ENCODE measurements around the gene WNT9A. TPM values are rescaled to one million over a fixed set of nuclear protein-coding genes. Genes with fewer than 3 reads are reported as not detected.

Gene WNT9A
- total and polyA plus RNA-seq, 7 donors: 7.6 to 49.7 (median 22.0) TPM

DNA sequence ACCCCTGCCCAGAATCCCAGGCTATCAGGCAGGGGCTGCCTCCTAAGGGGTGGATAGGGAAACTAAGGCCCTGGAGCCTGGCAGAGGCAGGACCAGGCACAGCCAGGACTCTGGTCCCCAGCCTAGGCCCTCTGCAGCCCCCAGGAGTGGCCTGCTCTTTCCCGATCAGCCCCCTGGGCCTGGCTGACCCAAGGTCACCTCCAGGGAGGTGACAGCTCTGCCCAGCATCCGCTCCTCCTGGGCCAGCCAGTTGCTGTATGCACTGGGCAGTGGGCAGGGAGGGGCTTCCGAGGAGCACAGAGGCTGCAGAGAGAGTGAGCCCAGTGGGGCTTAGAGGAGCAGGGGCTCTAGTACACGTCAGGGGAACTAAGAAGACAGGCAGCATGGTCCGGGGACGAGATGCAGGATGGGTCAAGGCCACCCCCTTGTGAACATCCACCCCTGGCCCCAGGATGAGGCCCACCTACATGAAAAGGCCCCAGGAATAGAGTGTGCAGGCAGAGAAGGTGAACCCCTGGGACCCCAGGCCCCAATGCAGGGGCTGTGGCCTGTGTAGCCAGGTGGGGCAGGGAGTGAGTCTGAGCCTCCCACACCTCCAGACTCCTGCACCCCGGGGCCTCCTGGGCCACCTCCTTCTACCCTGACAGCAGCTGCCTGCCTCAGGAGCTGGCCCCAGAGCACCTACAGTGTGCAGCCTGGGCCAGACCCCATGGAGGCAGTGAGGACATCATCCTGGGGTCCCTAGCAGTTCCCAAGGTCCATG, 32.8 kb downstream of the WNT9A start:
- DNase-seq (peak in 1 of 2 donors; percentile 44), ATAC-seq (peak in 1 of 4 donors; percentile 11)
- no peaks in the 10 kb centered on the region for H3K9me3 ChIP-seq
- TF ChIP-seq, protein P1, sequence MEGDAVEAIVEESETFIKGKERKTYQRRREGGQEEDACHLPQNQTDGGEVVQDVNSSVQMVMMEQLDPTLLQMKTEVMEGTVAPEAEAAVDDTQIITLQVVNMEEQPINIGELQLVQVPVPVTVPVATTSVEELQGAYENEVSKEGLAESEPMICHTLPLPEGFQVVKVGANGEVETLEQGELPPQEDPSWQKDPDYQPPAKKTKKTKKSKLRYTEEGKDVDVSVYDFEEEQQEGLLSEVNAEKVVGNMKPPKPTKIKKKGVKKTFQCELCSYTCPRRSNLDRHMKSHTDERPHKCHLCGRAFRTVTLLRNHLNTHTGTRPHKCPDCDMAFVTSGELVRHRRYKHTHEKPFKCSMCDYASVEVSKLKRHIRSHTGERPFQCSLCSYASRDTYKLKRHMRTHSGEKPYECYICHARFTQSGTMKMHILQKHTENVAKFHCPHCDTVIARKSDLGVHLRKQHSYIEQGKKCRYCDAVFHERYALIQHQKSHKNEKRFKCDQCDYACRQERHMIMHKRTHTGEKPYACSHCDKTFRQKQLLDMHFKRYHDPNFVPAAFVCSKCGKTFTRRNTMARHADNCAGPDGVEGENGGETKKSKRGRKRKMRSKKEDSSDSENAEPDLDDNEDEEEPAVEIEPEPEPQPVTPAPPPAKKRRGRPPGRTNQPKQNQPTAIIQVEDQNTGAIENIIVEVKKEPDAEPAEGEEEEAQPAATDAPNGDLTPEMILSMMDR (IDR thresholded peaks at IDR 0.05): no peak
- no peak overlapping the region for H3K4me3 ChIP-seq
- H3K27me3 ChIP-seq (ENCODE audit: insufficient read depth in 3 of 3, low read length in 2 of 3): no peaks in the 10 kb centered on the region
- H3K4me1 ChIP-seq: no peaks in the 10 kb centered on the region
- H3K36me3 ChIP-seq (ENCODE audit: insufficient read depth in 1 of 2, low read depth in 1 of 2): peaks cover 0 to 2% of the 10 kb centered on the region in 2 donors
- 77 to 81% (median 80%) methylated on average over 6 to 7 of the region's 7 CpGs for WGBS, 3 donors
- intact Hi-C loops (cut with DNase I): no loop called here
- H3K27ac ChIP-seq: no peak overlapping the region

DNA sequence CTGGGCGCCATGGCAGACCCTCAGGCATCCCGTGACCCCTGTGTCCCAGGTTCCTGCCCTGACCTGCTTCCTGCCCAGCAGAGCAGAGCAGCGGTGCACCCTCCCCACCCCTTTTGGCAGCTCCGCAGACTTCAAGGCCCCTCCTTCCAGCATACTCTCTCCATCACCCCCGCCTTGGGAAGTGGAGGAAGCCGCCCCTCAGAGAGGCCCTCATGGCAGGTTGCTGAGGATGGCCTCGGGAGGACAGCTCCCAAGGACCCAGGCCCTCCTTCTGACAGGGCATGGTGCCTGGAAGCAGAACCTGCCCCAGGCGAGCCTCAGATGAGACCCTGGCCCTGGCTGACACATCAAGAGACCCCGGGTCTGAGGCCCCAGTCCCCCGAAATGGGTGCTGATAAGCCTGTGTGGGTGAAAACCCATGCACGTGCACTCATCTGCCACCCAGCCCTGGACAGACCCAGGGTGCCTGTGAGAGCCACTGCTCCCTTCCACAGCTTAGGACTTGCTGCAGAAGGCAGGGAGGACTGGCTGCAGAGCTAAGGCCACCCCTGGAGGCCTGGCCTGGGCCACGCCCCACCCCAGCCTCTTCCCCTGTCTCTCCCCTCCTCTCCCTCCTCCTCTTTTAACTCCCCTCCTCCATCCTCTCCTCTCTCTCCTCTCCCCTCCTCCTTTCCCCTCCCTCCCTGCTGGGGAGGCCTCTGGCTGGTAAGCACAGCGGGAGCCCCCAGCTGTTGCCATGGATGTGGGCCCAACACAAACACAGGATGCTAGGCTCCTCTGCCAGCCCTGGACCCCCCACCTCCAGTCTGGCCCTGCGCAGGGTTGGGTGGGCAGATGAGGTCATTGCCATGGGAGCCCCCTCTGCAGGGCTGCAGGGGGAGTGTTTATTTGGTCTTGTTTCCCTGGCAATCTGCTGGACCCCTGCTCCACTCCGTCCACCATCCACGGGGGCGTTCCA, 33.7 kb downstream of the WNT9A start:
- DNase-seq (no peak), ATAC-seq (no peak)
- TF ChIP-seq, protein P1 (IDR thresholded peaks at IDR 0.05): no peak
- Histone ChIP-seq H3K4me1 (no peaks in the 10 kb centered on the region), H3K27me3 (ENCODE audit: insufficient read depth in 3 of 3, low read length in 2 of 3) (no peaks in the 10 kb centered on the region), H3K9me3 (no peaks in the 10 kb centered on the region), H3K4me3 (no peak overlapping the region), H3K36me3 (ENCODE audit: insufficient read depth in 1 of 2, low read depth in 1 of 2) (no peaks in the 10 kb centered on the region), H3K27ac (no peak overlapping the region)
- 75 to 77% (median 76%) methylated on average over 16 to 17 of the region's 17 CpGs for WGBS, 3 donors
- intact Hi-C loops (cut with DNase I): no loop called here

DNA sequence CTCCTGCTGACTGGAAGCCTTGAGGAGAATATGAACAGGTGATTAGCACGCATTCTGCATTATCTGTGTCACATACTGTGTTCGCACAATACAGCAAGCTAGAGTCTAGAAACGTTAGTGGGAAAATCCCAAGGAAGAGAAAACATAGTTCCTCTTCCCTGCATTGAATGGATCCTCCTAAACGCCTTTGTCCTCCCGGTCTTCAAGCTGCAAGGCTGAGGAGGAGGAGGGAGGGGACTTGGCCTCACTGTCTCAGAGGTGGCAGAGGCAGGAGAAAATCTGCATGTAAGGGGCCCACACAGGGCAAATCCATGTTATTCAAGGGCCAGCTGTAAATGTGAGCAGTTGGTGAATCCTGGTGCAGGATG, 34.4 kb downstream of the WNT9A start:
- DNase-seq: no peak
- intact Hi-C loops (cut with DNase I): no loop called here

DNA sequence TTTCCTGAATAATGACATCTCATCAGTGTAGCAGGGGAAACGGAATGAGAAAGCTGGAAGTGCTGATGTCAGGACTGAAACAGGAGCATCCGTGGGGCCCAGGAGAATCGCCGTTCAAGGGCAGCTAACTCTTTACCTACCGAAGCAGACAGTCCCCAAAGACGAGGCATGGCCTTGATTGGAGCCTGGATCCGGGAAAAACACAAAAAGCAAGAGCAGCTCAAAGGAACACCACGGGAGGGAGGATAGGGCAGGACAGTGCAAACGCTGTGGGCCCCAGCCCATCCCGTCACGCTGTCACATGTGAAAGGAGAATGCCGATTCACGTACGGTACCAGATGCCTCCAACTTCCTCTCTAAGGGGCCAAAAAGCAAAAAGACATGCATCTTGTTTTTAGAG, 34.9 kb downstream of the WNT9A start:
- H3K27ac ChIP-seq: no peak overlapping the region
- ATAC-seq: no peak
- H3K9me3 ChIP-seq: no peaks in the 10 kb centered on the region
- no peaks in the 10 kb centered on the region for H3K27me3 ChIP-seq (ENCODE audit: insufficient read depth in 3 of 3, low read length in 2 of 3)
- TF ChIP-seq, protein P1 (IDR thresholded peaks at IDR 0.05): no peak
- no peaks in the 10 kb centered on the region for H3K4me1 ChIP-seq
- no peaks in the 10 kb centered on the region for H3K36me3 ChIP-seq (ENCODE audit: insufficient read depth in 1 of 2, low read depth in 1 of 2)
- no peak for DNase-seq
- H3K4me3 ChIP-seq: no peak overlapping the region
- intact Hi-C loops (cut with DNase I): no loop called here
- 47 to 60% (median 53%) methylated on average over 14 of the region's 14 CpGs for WGBS, 3 donors

More for the DNA sequence above, 34.4 kb downstream of the WNT9A start:
- Histone ChIP-seq H3K27me3 (ENCODE audit: insufficient read depth in 3 of 3, low read length in 2 of 3) (no peaks in the 10 kb centered on the region), H3K36me3 (ENCODE audit: insufficient read depth in 1 of 2, low read depth in 1 of 2) (no peaks in the 10 kb centered on the region), H3K4me3 (no peak overlapping the region), H3K9me3 (no peaks in the 10 kb centered on the region), H3K27ac (no peak overlapping the region), H3K4me1 (no peaks in the 10 kb centered on the region)
- ATAC-seq: no peak
- 43 to 59% (median 58%) methylated on average over 5 of the region's 5 CpGs for WGBS, 3 donors
- TF ChIP-seq, protein P1 (IDR thresholded peaks at IDR 0.05): no peak

Measured in psoas muscle (tissue), 8 donors.